Progenitor cell of endocrine pancreas (in vitro differentiated cells): Measurements from ENCODE around the gene NPR3. TPM values are rescaled to one million over a fixed set of nuclear protein-coding genes. Genes with fewer than 3 reads are reported as not detected.

ENCODE experiments used
- DNase-seq: peaks from one replicate; pipeline ENCODE4 v3.0.0; 2021; ENCODE audit warnings: low spot score; ENCODE audit not compliant: unreplicated experiment
- H3K27ac Mint-ChIP-seq: 2 replicates; pipeline ENCODE4 v1.8.0; 2021; ENCODE audit warnings: mild to moderate bottlenecking, moderate library complexity, mixed read lengths
- H3K27me3 Mint-ChIP-seq: 2 replicates; pipeline ENCODE4 v1.8.0; 2021; ENCODE audit warnings: mixed read lengths
- H3K36me3 Mint-ChIP-seq: 2 replicates; pipeline ENCODE4 v1.8.0; 2022; ENCODE audit warnings: mixed read lengths; ENCODE audit not compliant: insufficient read depth
- H3K4me1 Mint-ChIP-seq: 2 replicates; pipeline ENCODE4 v1.8.0; 2021; ENCODE audit warnings: low read depth, mixed read lengths
- H3K4me3 Mint-ChIP-seq: 2 replicates; pipeline ENCODE4 v1.8.0; 2021; ENCODE audit warnings: low read depth, mild to moderate bottlenecking, moderate library complexity, mixed read lengths
- H3K9me3 Mint-ChIP-seq: 2 replicates; pipeline ENCODE4 v1.8.0; 2021; ENCODE audit warnings: low read depth, mixed read lengths
- total RNA-seq: library from RNA; stranded (reverse); gene quantifications from 2 replicates; pipeline ENCODE4 v1.2.1, GENCODE V29; 2021
- TF ChIP-seq, protein P1 (sequence below): fragments of 200-600 bp; sonication (generic); IDR thresholded peaks from one replicate; pipeline ENCODE4 v1.5.0; 2021; ENCODE audit warnings: antibody characterized with exemption, mild to moderate bottlenecking; ENCODE audit not compliant: unreplicated experiment

The NPR3 gene
- total RNA-seq, 1 donor from 2014 or later = 1.0 TPM

DNA sequence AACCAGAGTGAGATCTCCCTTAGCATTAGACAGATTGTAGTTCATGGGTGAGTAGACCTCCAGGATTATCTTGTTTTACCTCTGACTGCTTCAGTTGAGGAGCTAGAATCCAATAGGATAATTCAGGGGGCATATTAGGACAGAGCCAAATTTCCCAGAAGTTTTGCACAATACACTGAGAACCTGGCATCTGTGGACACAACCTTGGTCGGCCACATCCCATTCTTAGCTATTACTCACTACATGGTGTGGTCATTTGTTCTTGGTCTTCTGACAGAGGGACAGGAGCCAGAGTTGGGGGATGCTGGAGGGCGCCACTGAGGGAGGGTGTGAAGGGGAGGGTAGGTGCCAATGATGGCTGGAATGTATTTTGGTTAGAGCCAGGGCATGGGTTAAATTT lies 66.6 kb downstream of the NPR3 start:
- Mint-ChIP-seq H3K27ac (no peak overlapping the region), H3K27me3 (peaks cover 13% of the 10 kb centered on the region), H3K36me3 (no peaks in the 10 kb centered on the region), H3K9me3 (no peaks in the 10 kb centered on the region), H3K4me3 (no peak overlapping the region), H3K4me1 (peaks cover 5% of the 10 kb centered on the region)
- no peak for DNase-seq
- TF ChIP-seq, protein P1, sequence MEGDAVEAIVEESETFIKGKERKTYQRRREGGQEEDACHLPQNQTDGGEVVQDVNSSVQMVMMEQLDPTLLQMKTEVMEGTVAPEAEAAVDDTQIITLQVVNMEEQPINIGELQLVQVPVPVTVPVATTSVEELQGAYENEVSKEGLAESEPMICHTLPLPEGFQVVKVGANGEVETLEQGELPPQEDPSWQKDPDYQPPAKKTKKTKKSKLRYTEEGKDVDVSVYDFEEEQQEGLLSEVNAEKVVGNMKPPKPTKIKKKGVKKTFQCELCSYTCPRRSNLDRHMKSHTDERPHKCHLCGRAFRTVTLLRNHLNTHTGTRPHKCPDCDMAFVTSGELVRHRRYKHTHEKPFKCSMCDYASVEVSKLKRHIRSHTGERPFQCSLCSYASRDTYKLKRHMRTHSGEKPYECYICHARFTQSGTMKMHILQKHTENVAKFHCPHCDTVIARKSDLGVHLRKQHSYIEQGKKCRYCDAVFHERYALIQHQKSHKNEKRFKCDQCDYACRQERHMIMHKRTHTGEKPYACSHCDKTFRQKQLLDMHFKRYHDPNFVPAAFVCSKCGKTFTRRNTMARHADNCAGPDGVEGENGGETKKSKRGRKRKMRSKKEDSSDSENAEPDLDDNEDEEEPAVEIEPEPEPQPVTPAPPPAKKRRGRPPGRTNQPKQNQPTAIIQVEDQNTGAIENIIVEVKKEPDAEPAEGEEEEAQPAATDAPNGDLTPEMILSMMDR = no peak

DNA sequence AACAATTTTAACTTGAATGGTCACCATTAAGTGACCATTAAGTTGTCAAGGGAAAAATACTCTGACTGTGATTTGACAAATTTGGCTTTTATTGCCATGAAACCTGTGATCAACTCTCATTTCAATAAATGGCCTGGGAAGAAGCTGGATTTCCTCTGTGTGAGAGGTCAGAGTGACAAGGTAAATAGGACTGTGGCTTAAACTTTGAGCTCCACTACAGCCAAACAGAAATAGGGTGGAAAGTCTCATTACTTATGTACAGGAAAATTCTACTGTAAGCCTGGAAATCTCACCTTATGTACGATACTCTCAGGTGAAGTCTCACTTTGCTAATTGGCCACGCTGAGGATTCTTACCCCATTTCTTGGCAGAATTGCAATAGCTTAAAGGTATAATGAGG lies 67.3 kb downstream of the NPR3 start:
- Mint-ChIP-seq H3K4me1 (peaks cover 5% of the 10 kb centered on the region), H3K36me3 (no peaks in the 10 kb centered on the region), H3K9me3 (no peaks in the 10 kb centered on the region), H3K27me3 (peaks cover 18% of the 10 kb centered on the region), H3K4me3 (no peak overlapping the region), H3K27ac (no peak overlapping the region)
- DNase-seq = no peak
- TF ChIP-seq, protein P1 = no peak

DNA sequence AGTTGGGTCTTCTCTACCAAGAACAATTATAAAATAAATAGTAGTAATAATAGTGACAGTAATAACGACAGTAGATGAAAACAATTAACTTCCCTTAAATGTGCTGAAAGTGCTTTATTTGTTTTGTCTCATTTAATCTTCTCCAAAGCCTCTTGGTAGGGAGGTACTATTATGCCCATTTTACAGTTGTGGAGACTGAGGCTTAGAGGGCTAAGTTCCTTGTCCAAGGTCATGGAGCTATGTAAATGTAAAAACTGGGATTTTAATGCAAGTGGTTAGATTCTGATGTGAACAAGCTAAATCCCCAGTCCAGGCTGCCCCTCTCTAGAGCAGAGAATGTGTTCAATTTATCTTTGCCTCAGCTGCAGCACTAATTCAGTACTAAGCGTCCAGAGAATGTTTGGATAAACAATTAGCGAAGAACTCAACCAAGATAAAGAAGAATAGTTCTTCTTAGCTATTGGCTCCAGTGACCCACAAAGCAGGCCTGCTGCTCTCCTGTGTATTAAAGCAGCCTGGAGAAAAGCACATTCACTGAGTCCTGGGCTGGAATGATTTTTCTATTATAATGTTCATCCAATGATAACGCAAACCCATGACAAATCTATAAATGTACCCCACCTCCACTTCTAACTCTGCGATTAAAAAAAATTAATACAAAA lies 68.8 kb downstream of the NPR3 start:
- Mint-ChIP-seq H3K27ac (no peak overlapping the region), H3K9me3 (no peaks in the 10 kb centered on the region), H3K36me3 (no peaks in the 10 kb centered on the region), H3K4me3 (no peak overlapping the region), H3K4me1 (peaks cover 5% of the 10 kb centered on the region), H3K27me3 (peaks cover 15% of the 10 kb centered on the region)
- TF ChIP-seq, protein P1 = no peak
- DNase-seq = no peak

DNA sequence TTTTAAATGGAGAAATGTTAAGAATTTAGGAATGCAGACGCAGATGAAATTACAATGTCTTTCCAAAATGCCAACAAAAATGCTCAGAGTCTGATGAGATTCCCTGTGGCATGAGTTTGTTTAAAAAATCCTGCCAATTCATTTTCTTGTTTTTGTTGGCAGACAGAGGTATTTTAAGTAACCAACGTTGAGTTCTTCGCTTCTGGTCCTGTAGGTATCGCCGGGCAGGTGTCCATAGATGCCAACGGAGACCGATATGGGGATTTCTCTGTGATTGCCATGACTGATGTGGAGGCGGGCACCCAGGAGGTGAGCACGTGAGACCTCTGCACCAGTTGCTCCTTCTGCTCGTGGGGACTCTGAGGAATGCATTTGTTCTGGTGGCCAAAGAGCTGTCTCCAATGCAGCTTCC lies 69.4 kb downstream of the NPR3 start:
- Mint-ChIP-seq H3K4me3 (no peak overlapping the region), H3K27ac (no peak overlapping the region), H3K36me3 (no peaks in the 10 kb centered on the region), H3K4me1 (peaks cover 5% of the 10 kb centered on the region), H3K27me3 (peaks cover 15% of the 10 kb centered on the region), H3K9me3 (no peaks in the 10 kb centered on the region)
- TF ChIP-seq, protein P1 = no peak
- no peak for DNase-seq

DNA sequence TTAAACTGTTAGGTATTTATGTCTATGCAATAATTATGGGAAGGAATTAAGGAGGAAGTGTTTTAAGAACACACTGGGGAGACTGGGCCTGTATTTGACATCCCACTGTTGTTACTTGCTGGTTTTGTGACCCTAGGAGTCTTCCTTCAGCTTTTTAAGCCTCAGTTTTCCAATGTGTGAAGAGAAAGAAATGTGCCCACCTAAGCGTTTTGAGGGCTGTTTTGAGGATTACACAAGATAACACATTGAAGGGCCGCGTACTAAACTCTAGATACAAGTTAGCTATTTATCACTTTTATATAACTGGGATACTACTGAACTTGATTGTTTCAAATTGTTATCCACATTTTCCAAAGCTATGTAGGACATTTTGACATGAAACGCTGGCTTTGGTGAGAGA lies 72.5 kb downstream of the NPR3 start:
- no peak overlapping the region for H3K27ac Mint-ChIP-seq
- TF ChIP-seq, protein P1 = no peak
- H3K36me3 Mint-ChIP-seq = no peaks in the 10 kb centered on the region
- H3K4me3 Mint-ChIP-seq = no peak overlapping the region
- no peak for DNase-seq
- peaks cover 29% of the 10 kb centered on the region for H3K27me3 Mint-ChIP-seq
- H3K4me1 Mint-ChIP-seq = peaks cover 3% of the 10 kb centered on the region
- no peaks in the 10 kb centered on the region for H3K9me3 Mint-ChIP-seq
